ENCODE data around the gene SP110.

SP110 gene

GRCh38 chr2:230179907-230180306 lies 39.9 kb downstream of the SP110 start:
- no peaks in the 10 kb centered on the region for H3K27me3 ChIP-seq (ENCODE audit: insufficient read depth, low read length, poor library complexity)
- H3K9me3 ChIP-seq (ENCODE audit: insufficient read depth, low read length, severe bottlenecking), result no peaks in the 10 kb centered on the region
- no peak overlapping the region for H3K9ac ChIP-seq (ENCODE audit: low read depth, low read length)
- no peak overlapping the region for H3K27ac ChIP-seq (ENCODE audit: low read length)
- H3K4me1 ChIP-seq (ENCODE audit: insufficient read depth, low read length), result no peaks in the 10 kb centered on the region
- ATAC-seq (ENCODE audit: insufficient read depth, low read depth) (no peak), DNase-seq (no peak)
- no peak for TF ChIP-seq CTCF (IDR thresholded peaks at IDR 0.05; ENCODE audit: borderline replicate concordance, extremely low read depth, low read length, poor library complexity, severe bottlenecking)
- no peak for TF ChIP-seq EZH2 (IDR thresholded peaks at IDR 0.05; ENCODE audit: borderline replicate concordance, low read depth, low read length, severe bottlenecking)
- H4K20me1 ChIP-seq (ENCODE audit: insufficient read depth, low read length), result no peaks in the 10 kb centered on the region
- H3K4me2 ChIP-seq (ENCODE audit: insufficient read depth, low read length), result no peak overlapping the region
- no peak overlapping the region for H3K4me3 ChIP-seq (ENCODE audit: low read depth in 1 of 2, low read length in 2 of 2)
- no peak overlapping the region for H2AFZ ChIP-seq (ENCODE audit: low read depth, low read length)
- no peaks in the 10 kb centered on the region for H3K79me2 ChIP-seq (ENCODE audit: insufficient read depth, low read length)
- H3K36me3 ChIP-seq (ENCODE audit: insufficient read depth, low read length), result peaks cover 82% of the 10 kb centered on the region

- H3K79me2 ChIP-seq (ENCODE audit: insufficient read depth, low read length), result no peaks in the 10 kb centered on the region
- H3K9ac ChIP-seq (ENCODE audit: low read depth, low read length), result no peak overlapping the region
- TF ChIP-seq CTCF (IDR thresholded peaks at IDR 0.05; ENCODE audit: borderline replicate concordance, extremely low read depth, low read length, poor library complexity, severe bottlenecking) (no peak), EZH2 (IDR thresholded peaks at IDR 0.05; ENCODE audit: borderline replicate concordance, low read depth, low read length, severe bottlenecking) (no peak)
- H3K4me3 ChIP-seq (ENCODE audit: low read depth in 1 of 2, low read length in 2 of 2), result no peak overlapping the region
- H3K27ac ChIP-seq (ENCODE audit: low read length), result no peak overlapping the region
- peaks cover 83% of the 10 kb centered on the region for H3K36me3 ChIP-seq (ENCODE audit: insufficient read depth, low read length)
- no peaks in the 10 kb centered on the region for H3K4me1 ChIP-seq (ENCODE audit: insufficient read depth, low read length)
- H3K27me3 ChIP-seq (ENCODE audit: insufficient read depth, low read length, poor library complexity), result no peaks in the 10 kb centered on the region
- no peak for DNase-seq
- no peak overlapping the region for H3K4me2 ChIP-seq (ENCODE audit: insufficient read depth, low read length)
- no peak overlapping the region for H2AFZ ChIP-seq (ENCODE audit: low read depth, low read length)
- no peaks in the 10 kb centered on the region for H3K9me3 ChIP-seq (ENCODE audit: insufficient read depth, low read length, severe bottlenecking)
- no peaks in the 10 kb centered on the region for H4K20me1 ChIP-seq (ENCODE audit: insufficient read depth, low read length)
- ATAC-seq (ENCODE audit: insufficient read depth, low read depth), result no peak
These were observed 41.0 kb downstream of the SP110 start for GRCh38 chr2:230178546-230179485.

GRCh38 chr2:230176996-230177395 lies 42.8 kb downstream of the SP110 start:
- no peak overlapping the region for H2AFZ ChIP-seq (ENCODE audit: low read depth, low read length)
- no peak overlapping the region for H3K27ac ChIP-seq (ENCODE audit: low read length)
- H3K9ac ChIP-seq (ENCODE audit: low read depth, low read length), result no peak overlapping the region
- no peaks in the 10 kb centered on the region for H3K79me2 ChIP-seq (ENCODE audit: insufficient read depth, low read length)
- no peaks in the 10 kb centered on the region for H3K27me3 ChIP-seq (ENCODE audit: insufficient read depth, low read length, poor library complexity)
- DNase-seq, result no peak
- TF ChIP-seq CTCF (IDR thresholded peaks at IDR 0.05; ENCODE audit: borderline replicate concordance, extremely low read depth, low read length, poor library complexity, severe bottlenecking) (no peak), EZH2 (IDR thresholded peaks at IDR 0.05; ENCODE audit: borderline replicate concordance, low read depth, low read length, severe bottlenecking) (no peak)
- H3K9me3 ChIP-seq (ENCODE audit: insufficient read depth, low read length, severe bottlenecking), result no peaks in the 10 kb centered on the region
- ATAC-seq (ENCODE audit: insufficient read depth, low read depth), result no peak
- peaks cover 87% of the 10 kb centered on the region for H3K36me3 ChIP-seq (ENCODE audit: insufficient read depth, low read length)
- no peak overlapping the region for H3K4me2 ChIP-seq (ENCODE audit: insufficient read depth, low read length)
- H3K4me1 ChIP-seq (ENCODE audit: insufficient read depth, low read length), result no peaks in the 10 kb centered on the region
- no peak overlapping the region for H3K4me3 ChIP-seq (ENCODE audit: low read depth in 1 of 2, low read length in 2 of 2)
- no peaks in the 10 kb centered on the region for H4K20me1 ChIP-seq (ENCODE audit: insufficient read depth, low read length)
